Skeletal muscle satellite cell (primary cell): ENCODE measurements around the gene SIK3.

ENCODE experiments used
- H3K27me3 ChIP-seq: 2 replicates; pipeline ENCODE4 v1.7.0; 2013; ENCODE audit warnings: low read length; ENCODE audit not compliant: control insufficient read depth, insufficient read depth
- H3K36me3 ChIP-seq: 2 replicates; pipeline ENCODE4 v1.7.0; 2013; ENCODE audit warnings: mild to moderate bottlenecking, control low read depth, low read length; ENCODE audit not compliant: insufficient read depth
- H3K4me1 ChIP-seq: 2 replicates; pipeline ENCODE4 v1.7.0; 2013; ENCODE audit warnings: low read length; ENCODE audit not compliant: control insufficient read depth, insufficient read depth
- H3K4me2 ChIP-seq: 2 replicates; pipeline ENCODE4 v1.7.0; 2013; ENCODE audit warnings: mild to moderate bottlenecking, low read length
- H3K4me3 ChIP-seq: 2 replicates; pipeline ENCODE4 v1.7.0; 2013; ENCODE audit warnings: low read length
- H3K9ac ChIP-seq: 2 replicates; pipeline ENCODE4 v1.7.0; 2013; ENCODE audit warnings: mild to moderate bottlenecking, low read depth, low read length, moderate library complexity
- H3K9me3 ChIP-seq: replicated peaks from 2 replicates; pipeline ENCODE4 v1.7.0; 2013; ENCODE audit warnings: mild to moderate bottlenecking, control low read depth, low read length

The SIK3 gene

DNA sequence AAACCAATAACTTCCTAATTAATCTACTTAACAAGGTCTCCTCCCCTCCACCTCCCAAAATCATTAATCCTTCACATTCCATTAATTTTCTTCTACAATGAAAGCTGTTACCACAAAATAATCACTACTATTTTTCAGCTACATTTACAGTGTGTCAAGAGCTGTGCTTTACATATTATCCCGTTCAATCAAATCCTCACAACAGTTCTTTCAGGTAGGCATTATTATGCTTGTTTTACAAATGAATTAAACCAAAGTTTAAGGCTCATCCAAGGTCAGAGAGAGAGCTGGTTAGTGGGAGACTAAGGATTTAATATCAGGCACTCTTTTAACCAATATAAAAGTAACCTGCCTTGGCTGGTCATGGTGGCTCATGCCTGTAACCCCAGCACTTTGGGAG lies 107.4 kb downstream of the SIK3 start:
- no peaks in the 10 kb centered on the region for H3K27me3 ChIP-seq
- no peaks in the 10 kb centered on the region for H3K36me3 ChIP-seq
- peaks cover 34% of the 10 kb centered on the region for H3K4me1 ChIP-seq

DNA sequence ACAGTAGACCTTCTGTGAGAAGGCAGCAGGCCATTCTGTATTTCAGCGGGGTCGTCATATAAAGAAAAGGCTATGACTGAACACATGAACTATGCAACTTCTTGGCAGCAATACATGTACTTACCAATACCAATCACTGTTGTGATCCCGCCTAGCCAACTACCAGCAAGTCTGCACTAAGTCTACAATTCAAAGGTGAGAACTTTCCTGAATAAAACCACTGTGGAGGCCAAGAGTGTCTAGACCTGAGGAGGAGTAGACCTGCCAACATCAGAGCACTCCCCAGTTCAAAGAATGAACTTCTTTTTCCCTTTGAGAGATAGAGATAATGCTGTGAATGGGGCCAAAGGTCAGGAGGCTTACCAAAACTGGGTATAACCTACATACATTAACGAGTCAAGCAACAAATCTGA lies 108.2 kb downstream of the SIK3 start:
- H3K36me3 ChIP-seq: no peaks in the 10 kb centered on the region
- H3K9ac ChIP-seq: no peak overlapping the region
- H3K27me3 ChIP-seq: no peaks in the 10 kb centered on the region
- no peak overlapping the region for H3K4me3 ChIP-seq
- H3K4me1 ChIP-seq: peaks cover 41% of the 10 kb centered on the region
- H3K9me3 ChIP-seq: no peaks in the 10 kb centered on the region
- peak overlapping the region; percentile 4 for H3K4me2 ChIP-seq

More for the DNA sequence above, 107.4 kb downstream of the SIK3 start:
- Histone ChIP-seq H3K9ac (no peak overlapping the region), H3K4me3 (no peak overlapping the region), H3K4me2 (no peak overlapping the region), H3K9me3 (no peaks in the 10 kb centered on the region)

DNA sequence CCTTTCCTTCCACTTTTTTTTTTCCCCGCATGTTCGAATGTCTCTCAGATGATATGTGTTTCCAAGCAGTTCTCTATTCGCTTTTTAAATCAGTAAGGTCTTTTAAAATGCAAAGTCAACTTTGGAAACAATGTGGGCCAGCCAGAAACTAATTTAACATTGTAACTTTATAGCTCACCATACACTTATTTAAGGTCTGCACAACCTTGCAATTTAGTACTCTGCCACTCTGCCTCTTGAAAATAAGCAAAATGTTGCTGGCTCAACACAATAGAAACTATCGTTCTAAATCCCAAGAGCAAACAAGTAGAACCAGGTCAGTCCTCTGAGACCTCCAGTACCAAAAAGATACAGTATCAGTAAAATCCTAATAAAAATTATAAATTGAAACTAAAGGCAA lies 109.0 kb downstream of the SIK3 start:
- Histone ChIP-seq H3K9me3 (no peaks in the 10 kb centered on the region), H3K4me1 (peaks cover 50% of the 10 kb centered on the region), H3K4me3 (no peak overlapping the region), H3K36me3 (no peaks in the 10 kb centered on the region), H3K4me2 (no peak overlapping the region), H3K27me3 (no peaks in the 10 kb centered on the region), H3K9ac (no peak overlapping the region)

DNA sequence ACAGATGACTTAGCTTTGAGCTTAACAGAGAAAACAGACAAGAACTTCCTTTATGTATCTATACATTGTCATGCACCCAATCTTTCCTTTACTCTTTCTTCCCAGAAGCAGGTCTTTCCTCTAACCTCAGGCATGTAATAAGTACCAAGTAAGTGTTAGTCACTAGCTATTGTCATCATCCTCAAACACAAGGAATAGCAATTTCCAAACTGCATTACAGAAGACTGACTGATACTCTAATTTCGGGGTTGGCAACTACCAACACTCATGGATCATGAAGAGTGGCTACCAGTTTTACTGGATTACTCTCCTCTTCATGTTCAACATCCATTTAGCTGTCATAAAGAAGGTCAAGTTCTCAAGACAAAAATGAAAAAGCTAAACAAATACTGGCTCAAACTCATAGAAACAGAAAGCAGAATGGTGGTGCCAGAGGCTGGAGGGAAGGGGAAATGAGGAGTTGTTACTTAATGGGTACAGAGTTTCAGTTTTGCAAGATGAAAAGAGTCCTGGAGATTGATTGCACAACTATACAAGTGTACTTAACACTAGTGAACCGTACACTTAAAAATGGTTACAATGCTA lies 111.6 kb downstream of the SIK3 start:
- Histone ChIP-seq H3K4me3 (peak overlapping the region; percentile 15), H3K9me3 (no peaks in the 10 kb centered on the region), H3K36me3 (no peaks in the 10 kb centered on the region), H3K4me2 (peak overlapping the region; percentile 48), H3K27me3 (no peaks in the 10 kb centered on the region), H3K9ac (peak overlapping the region; percentile 16), H3K4me1 (peaks cover 59% of the 10 kb centered on the region)

DNA sequence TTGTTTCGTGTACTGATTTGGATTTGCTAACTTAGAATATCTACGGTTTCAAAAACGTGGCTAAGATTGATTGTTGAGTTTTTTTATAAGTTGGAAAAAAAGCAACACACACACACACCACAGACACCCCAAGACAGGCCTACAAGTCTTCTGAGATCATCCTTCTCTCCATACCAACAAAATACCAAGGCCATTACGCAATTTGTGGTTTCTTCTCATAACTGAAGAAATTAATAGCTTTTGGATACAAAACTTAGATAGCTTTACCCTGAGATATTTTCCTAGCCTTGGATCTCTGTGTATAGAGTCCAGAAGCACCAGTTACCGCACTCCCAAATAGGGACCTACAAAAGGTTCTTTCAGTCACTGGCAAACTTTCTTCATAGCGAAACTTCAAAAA lies 113.6 kb downstream of the SIK3 start:
- Histone ChIP-seq H3K9me3 (no peaks in the 10 kb centered on the region), H3K27me3 (no peaks in the 10 kb centered on the region), H3K36me3 (no peaks in the 10 kb centered on the region), H3K4me2 (peak overlapping the region; percentile 77), H3K9ac (peak overlapping the region; percentile 57), H3K4me3 (peak overlapping the region; percentile 54), H3K4me1 (peaks cover 49% of the 10 kb centered on the region)

DNA sequence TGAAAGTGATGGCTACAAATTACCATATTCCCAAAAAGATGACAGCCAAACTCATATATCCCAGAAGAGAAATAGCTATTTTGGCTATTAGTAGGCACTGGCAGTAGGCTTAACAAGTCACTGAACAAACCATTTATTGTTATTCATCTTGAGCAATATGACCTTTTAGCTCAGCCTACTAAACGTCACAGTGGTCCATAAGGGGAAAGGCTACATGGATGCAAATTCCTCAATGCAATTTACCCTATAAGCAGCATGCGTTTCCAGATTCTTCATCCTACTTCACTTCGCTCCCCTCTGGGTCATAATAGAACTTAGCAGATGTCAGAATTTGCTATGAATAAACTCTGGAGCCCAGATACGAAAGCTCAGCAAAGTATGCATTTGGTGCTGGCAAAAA lies 114.0 kb downstream of the SIK3 start:
- Histone ChIP-seq H3K27me3 (no peaks in the 10 kb centered on the region), H3K4me3 (peak overlapping the region; percentile 54), H3K4me1 (peaks cover 45% of the 10 kb centered on the region), H3K9me3 (no peaks in the 10 kb centered on the region), H3K9ac (peak overlapping the region; percentile 57), H3K4me2 (peak overlapping the region; percentile 77), H3K36me3 (no peaks in the 10 kb centered on the region)

DNA sequence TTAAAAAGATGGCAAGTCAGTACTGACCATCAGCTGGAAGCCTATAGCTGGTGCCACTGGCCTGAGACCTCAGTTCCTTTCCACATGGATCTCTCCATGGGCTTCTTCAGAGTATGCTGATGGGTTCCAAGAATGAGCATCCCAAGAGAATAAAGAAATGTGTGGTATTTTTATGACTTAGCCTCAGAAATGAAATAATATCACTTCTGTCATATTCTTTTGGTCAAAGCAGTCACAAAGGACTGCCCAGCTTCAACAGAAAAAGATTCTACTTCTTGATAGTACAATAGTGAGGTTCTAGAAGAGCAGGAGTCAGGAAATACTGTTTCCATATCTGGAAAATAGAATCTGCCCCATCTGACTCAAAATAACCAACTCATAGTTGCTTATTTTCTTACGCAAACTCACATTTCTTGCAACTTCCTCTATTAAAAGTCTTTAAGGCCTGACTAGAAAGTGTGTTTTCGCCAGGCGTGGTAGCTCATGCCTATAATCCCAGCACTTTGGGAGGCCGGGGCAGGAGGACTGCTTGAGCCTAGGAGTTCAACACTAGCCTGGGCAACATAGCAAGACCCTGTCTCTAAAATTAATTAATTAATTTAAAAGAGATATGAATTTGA lies 116.9 kb downstream of the SIK3 start:
- Histone ChIP-seq H3K36me3 (no peaks in the 10 kb centered on the region), H3K9ac (no peak overlapping the region), H3K4me1 (peaks cover 31% of the 10 kb centered on the region), H3K4me3 (no peak overlapping the region), H3K27me3 (no peaks in the 10 kb centered on the region), H3K9me3 (no peaks in the 10 kb centered on the region), H3K4me2 (no peak overlapping the region)

DNA sequence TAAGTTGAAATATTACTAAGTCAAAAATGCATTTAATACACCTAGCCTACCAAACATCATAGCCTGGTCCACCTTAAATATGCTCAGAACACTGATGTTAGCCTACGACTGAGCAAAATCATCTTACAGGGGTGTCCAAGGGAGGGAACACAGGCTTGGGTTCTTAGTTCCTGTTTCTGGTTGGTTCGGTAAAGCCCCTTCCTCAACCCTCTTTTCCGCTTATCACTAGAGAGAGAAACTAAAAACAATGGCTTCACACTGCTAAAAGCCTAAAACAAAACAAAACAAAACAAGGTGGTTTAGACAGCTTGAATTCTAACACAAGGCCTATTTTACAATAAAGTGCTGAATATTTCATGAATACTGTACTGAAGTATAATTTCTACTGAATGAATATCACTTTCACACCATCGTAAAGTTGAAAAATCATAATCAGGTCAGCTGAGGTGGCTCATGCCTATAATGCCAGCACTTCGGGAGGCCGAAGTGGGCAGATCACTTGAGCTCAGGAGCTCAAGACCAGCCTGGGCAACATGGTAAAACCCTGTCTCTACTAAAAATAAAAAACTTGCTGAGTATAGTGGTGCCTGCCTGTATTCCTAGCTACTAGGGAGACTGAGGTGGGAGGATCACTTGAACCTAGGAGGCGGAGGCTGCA lies 118.0 kb downstream of the SIK3 start:
- Histone ChIP-seq H3K9me3 (no peaks in the 10 kb centered on the region), H3K36me3 (no peaks in the 10 kb centered on the region), H3K4me2 (no peak overlapping the region), H3K4me1 (peaks cover 19% of the 10 kb centered on the region), H3K27me3 (no peaks in the 10 kb centered on the region), H3K4me3 (no peak overlapping the region), H3K9ac (no peak overlapping the region)

DNA sequence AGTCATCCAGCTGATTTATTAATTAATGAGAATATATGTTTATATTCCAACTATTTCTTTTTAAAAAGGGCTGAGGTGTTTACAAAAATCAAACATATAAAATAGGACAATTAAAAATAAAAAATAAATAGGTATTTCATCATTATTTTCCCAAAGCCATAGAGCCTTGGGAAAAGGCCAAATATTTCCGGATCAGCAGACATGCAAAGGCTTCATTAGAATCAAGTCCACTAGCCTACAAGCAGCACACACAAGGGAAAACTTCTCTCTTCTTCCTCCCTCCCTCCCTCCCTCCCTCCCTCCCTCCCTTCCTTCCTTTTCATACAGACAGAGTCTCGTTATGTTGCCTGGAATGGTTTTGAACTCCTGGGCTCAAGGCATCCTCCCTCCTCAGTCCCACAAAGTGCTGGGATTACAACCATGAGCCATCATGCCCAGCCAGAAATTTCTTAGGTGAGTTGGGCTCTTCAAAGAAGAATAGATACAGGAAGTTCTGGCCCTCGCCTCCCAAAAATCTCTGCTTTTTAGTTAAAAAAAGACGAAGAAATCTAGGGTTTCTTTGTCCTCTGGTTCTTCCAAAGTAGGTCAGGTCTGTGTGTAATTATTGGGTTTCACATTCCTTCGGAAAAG lies 121.2 kb downstream of the SIK3 start:
- Histone ChIP-seq H3K9me3 (no peaks in the 10 kb centered on the region), H3K4me1 (no peaks in the 10 kb centered on the region), H3K4me3 (no peak overlapping the region), H3K27me3 (no peaks in the 10 kb centered on the region), H3K4me2 (no peak overlapping the region), H3K9ac (no peak overlapping the region), H3K36me3 (no peaks in the 10 kb centered on the region)

DNA sequence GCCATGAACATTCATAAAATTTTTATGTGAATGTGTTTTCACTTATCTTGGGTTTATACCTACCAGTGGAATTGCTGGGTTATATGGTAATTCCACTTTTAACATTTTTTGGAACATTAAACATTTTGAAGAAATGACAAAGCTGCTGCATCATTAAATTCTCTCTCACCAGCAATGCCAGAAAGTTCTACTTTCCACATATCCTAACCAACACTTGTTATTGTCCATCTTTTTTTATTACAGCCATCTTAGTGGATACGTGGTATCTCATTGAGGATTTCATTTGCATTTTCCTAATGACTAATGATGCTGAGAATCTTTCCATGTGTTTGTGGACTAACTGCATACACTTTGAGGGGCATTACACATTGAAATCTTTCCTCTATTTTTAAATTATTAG lies 122.6 kb downstream of the SIK3 start:
- no peak overlapping the region for H3K9ac ChIP-seq
- no peak overlapping the region for H3K4me3 ChIP-seq
- peaks cover 6% of the 10 kb centered on the region for H3K4me1 ChIP-seq

DNA sequence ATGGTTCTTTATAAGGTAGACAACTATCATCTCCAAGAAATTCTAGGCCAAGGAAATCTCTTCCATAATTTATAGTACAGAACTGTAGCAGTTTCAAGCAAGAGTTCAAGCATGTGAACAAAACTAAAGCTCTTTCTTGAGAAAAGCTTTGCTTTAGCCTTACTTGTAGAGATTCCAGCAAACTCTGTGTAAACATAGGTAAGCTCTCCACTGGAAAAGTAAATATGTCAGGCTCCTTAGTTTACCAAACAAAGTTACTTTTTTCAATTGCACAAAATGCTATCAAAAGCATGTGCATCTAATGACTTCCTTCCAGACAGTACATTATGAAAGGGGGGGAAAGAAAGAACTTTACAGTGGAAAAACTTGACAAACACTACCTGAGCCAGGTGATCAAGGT lies 125.0 kb downstream of the SIK3 start:
- Histone ChIP-seq H3K27me3 (no peaks in the 10 kb centered on the region), H3K4me3 (no peak overlapping the region), H3K4me2 (no peak overlapping the region), H3K4me1 (peaks cover 8% of the 10 kb centered on the region), H3K36me3 (no peaks in the 10 kb centered on the region), H3K9me3 (no peaks in the 10 kb centered on the region), H3K9ac (no peak overlapping the region)

More for the DNA sequence above, 122.6 kb downstream of the SIK3 start:
- no peaks in the 10 kb centered on the region for H3K27me3 ChIP-seq
- H3K9me3 ChIP-seq: no peaks in the 10 kb centered on the region
- H3K4me2 ChIP-seq: no peak overlapping the region
- no peaks in the 10 kb centered on the region for H3K36me3 ChIP-seq
